Psoas muscle (tissue), 8 donors: Measurements from ENCODE around the gene DPAGT1. TPM values are rescaled to one million over a fixed set of nuclear protein-coding genes. Genes with fewer than 3 reads are reported as not detected.

Experiments
- ATAC-seq, 4 donors: fragments of 200-7000 bp; cut with Tn5 transposase; one replicate each; pipeline ENCODE4 v1.9.1; 2020; ENCODE audit warnings: moderate library complexity in 3 of 4, mild to moderate bottlenecking in 2 of 4
- DNase-seq, 2 donors: peaks; one replicate each; pipeline ENCODE4 v3.0.0-alpha.2; 2020
- H3K27ac ChIP-seq: fragments of 200-600 bp; one replicate; pipeline ENCODE4 v1.8.0; 2022
- H3K27me3 ChIP-seq, 3 donors: fragments of 200-600 bp in 1 of 3; one replicate each; pipeline versions ENCODE4 v1.6.1 to v1.8.0; 2013 to 2022; ENCODE audit warnings: low read length in 2 of 3, mild to moderate bottlenecking in 2 of 3, moderate library complexity in 1 of 3; ENCODE audit not compliant: insufficient read depth in 3 of 3
- H3K36me3 ChIP-seq, 2 donors: fragments of 200-600 bp in 1 of 2; one replicate each; pipeline versions ENCODE4 v1.6.1 to v1.8.0; 2013 to 2022; ENCODE audit warnings: low read depth in 1 of 2, mild to moderate bottlenecking in 1 of 2, moderate library complexity in 1 of 2; ENCODE audit not compliant: insufficient read depth in 1 of 2
- H3K4me1 ChIP-seq: fragments of 200-600 bp; one replicate; pipeline ENCODE4 v1.8.0; 2022
- H3K4me3 ChIP-seq: fragments of 200-600 bp; one replicate; pipeline ENCODE4 v1.8.0; 2022; ENCODE audit warnings: mild to moderate bottlenecking
- H3K9me3 ChIP-seq: fragments of 200-600 bp; one replicate; pipeline ENCODE4 v1.8.0; 2022
- CTCF ChIP-seq: fragments of 200-600 bp; IDR thresholded peaks from one replicate; pipeline ENCODE4 v1.8.0; 2022; ENCODE audit warnings: antibody characterized with exemption
- WGBS, 3 donors: extraction: QIAGEN DNeasy Blood & Tissue Kit; methylation state at CpG; one replicate each; pipeline versions ENCODE4 v1.1.6 to v1.1.7; 2013; 5-methylcytosine and 5-hydroxymethylcytosine counted together
- intact Hi-C, 2 donors: fragments of 100-400 bp; cut with DNase I; formaldehyde crosslinking; loops; one replicate each; pipeline versions ENCODE4 v1.11.0 to v1.14.2; 2022
- polyA plus RNA-seq, 3 donors: library from polyadenylated mRNA; stranded (reverse); fragments of 200-250 nt; gene quantifications; one replicate each; pipeline ENCODE4 v1.2.3, GENCODE V29; 2013
- total RNA-seq, 4 donors: library from RNA; stranded (reverse); fragmentation: NEBNext Ultra II Directional in 2 of 4; extraction: Animal tissue kit (Norgen Biotek cat#: 25700) in 2 of 4; gene quantifications; one replicate each; pipeline versions ENCODE4 v1.2.1 to v1.2.4, GENCODE V29; 2021 to 2023
- donor health status: healthy with polysubstance abuse.
- donor health status: DM: no; HTN: no; CAD: no; lungs with moderate emphysema.
- donor health status: Bipolar disorder and iron deficiency.
- donor health status: healthy.
- donor health status: DM: yes; HTN: yes; CAD: no.
- donor health status: DM: no; HTN: no; CAD: no.
- donor health status: DM: no; HTN: no; CAD: no.
- donor health status: DM: yes; HTN: yes; CAD: no.

DPAGT1 gene
- total and polyA plus RNA-seq, 7 donors, result 9.4 to 38.7 (median 12.5) TPM

DNA sequence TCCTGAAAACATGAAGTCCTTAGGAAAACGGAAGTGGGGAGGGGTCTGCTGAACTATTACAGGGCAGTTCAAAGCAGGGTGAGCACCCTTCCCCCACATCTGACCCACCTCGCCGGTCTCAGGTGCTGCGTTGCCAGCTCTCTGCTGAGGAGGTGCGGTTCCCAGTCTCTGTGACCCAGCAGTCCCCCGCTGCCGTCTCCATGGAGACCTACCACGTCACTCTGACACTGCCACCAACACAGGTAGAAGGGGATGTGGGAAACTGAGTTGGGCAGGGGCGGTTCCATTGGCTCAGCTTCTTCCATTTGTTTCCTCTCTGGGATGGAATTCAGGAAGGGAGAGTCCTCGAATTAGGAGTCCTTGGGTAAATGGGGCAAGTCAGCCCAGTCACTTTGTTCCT lies 8.8 kb upstream of the DPAGT1 start:
- Histone ChIP-seq H3K4me1 (peaks cover 19% of the 10 kb centered on the region), H3K36me3 (peaks cover 2 to 52% of the 10 kb centered on the region in 2 donors), H3K9me3 (no peaks in the 10 kb centered on the region), H3K27me3 (no peaks in the 10 kb centered on the region), H3K4me3 (no peak overlapping the region), H3K27ac (no peak overlapping the region)
- DNase-seq (no peak), ATAC-seq (no peak)
- intact Hi-C loops, result no loop called here
- no peak for TF ChIP-seq CTCF
- WGBS, 3 donors, result 77 to 80% (median 80%) methylated on average over 10 of the region's 10 CpGs

DNA sequence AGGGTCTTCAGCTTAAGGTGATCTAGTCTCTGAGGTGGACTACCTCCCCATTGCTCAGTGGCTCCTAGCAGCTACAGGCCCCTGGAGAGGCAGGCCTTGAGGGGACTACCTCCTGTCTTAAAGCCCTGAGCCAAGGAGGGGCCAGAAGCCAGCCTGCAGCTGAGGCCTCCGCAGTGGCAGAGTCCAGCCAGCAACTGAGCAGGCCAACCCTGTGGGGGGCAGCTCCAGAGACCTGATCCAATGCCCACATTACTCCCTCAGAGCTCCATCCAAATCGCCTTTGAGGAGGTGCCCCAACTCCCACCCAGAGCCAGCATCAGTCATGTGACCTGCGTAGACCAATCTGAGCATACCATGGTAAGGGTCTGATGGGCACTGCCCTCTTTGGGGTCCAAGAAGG lies 8.2 kb upstream of the DPAGT1 start:
- H3K27me3 ChIP-seq, result no peaks in the 10 kb centered on the region
- WGBS, 3 donors, result 82 to 95% (median 84%) methylated on average over 3 of the region's 3 CpGs
- DNase-seq (no peak), ATAC-seq (no peak)
- peaks cover 2 to 46% of the 10 kb centered on the region in 2 donors for H3K36me3 ChIP-seq
- no peaks in the 10 kb centered on the region for H3K9me3 ChIP-seq
- H3K4me1 ChIP-seq, result peaks cover 19% of the 10 kb centered on the region
- intact Hi-C loops, result no loop called here
- no peak overlapping the region for H3K4me3 ChIP-seq
- TF ChIP-seq CTCF, result no peak
- no peak overlapping the region for H3K27ac ChIP-seq

DNA sequence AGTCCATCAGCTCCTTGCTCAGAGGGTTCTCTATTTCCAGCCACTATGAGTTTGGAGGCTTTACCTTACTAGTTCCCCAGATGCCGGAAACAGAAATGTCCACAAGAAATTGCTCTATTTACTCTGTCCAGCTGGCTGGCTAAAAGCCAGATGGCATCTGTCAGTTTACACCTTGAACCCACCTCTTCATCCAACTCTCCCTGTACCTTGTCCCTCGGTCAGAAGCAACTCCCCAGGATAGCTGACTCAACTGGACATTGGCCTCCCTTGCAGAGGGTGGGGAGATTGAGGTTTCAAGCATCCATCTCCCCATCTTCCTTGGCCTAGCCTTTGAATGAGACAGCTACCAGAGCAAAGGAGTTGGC lies 7.2 kb upstream of the DPAGT1 start:
- ATAC-seq, result no peak
- H3K9me3 ChIP-seq, result no peaks in the 10 kb centered on the region
- no peak overlapping the region for H3K27ac ChIP-seq
- H3K36me3 ChIP-seq, result peaks cover 2 to 36% of the 10 kb centered on the region in 2 donors
- no peaks in the 10 kb centered on the region for H3K27me3 ChIP-seq
- peaks cover 19% of the 10 kb centered on the region for H3K4me1 ChIP-seq
- no peak for TF ChIP-seq CTCF
- peak overlapping the region; percentile 100 for H3K4me3 ChIP-seq
- no peak for DNase-seq
- 78 to 92% (median 83%) methylated on average over 2 of the region's 2 CpGs for WGBS, 3 donors
- intact Hi-C loops, result no loop called here

DNA sequence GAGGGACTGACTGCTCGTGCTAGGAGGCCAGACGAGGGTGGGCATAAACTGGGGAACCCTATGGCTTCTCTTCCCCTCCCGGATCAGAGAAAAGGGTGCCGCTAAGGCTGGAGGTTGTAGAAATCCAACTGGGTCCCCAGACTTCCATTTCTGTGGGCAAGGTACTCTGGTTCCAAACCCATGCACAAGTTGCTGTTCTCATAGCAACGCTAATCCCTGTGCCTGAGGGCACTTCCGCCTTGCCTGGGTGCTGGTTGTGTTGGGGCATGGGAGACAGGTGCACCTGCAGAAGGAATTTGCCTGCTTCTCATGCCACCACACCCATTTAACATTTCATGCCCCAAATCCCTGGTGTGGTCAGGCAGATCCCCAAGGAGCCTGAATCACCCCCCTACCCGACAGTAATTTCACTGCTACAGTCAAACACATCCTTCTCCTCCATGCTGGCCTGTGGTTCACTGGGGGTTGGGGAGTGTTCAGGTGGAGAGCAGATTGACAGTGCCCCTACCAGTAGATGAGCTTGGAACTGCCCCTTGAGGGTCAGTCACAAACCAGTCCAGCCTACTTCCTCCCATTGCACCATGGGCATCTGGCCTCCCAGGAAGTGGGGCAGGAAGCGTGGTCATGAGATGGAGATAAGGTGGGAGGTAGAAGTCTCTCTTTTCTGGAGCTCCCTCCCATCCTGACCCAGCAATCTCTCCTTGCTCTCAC lies 6.6 kb upstream of the DPAGT1 start:
- no peak overlapping the region for H3K27ac ChIP-seq

More for the DNA sequence above, 6.6 kb upstream of the DPAGT1 start:
- Histone ChIP-seq H3K9me3 (no peaks in the 10 kb centered on the region), H3K27me3 (no peaks in the 10 kb centered on the region), H3K4me1 (peaks cover 25% of the 10 kb centered on the region), H3K36me3 (peaks cover 2 to 30% of the 10 kb centered on the region in 2 donors), H3K4me3 (peak overlapping the region; percentile 100)
- no peak for TF ChIP-seq CTCF
- DNase-seq, result no peak
- no peak for ATAC-seq
- intact Hi-C loops, result no loop called here
- 19 to 31% (median 26%) methylated on average over 8 of the region's 8 CpGs for WGBS, 3 donors
